WTC11 (cell line): ENCODE measurements around the gene MEN1.

Experiments
- JAZF1 ChIP-seq: fragments of 250-450 bp; sonication (Bioruptor Pico); IDR thresholded peaks from 2 replicates; pipeline ENCODE4 v1.9.0; 2021; ENCODE audit warnings: moderate library complexity, mild to moderate bottlenecking, inconsistent platforms
- MXD4 ChIP-seq: fragments of 250-450 bp; sonication (Bioruptor Pico); IDR thresholded peaks from 2 replicates; pipeline ENCODE4 v1.8.0; 2021; ENCODE audit warnings: mild to moderate bottlenecking, moderate library complexity, borderline replicate concordance
- TF ChIP-seq, protein P1 (sequence below): fragments of 200-600 bp; IDR thresholded peaks from 2 replicates; pipeline ENCODE4 v1.8.0; 2022; ENCODE audit warnings: antibody characterized with exemption

DNA sequence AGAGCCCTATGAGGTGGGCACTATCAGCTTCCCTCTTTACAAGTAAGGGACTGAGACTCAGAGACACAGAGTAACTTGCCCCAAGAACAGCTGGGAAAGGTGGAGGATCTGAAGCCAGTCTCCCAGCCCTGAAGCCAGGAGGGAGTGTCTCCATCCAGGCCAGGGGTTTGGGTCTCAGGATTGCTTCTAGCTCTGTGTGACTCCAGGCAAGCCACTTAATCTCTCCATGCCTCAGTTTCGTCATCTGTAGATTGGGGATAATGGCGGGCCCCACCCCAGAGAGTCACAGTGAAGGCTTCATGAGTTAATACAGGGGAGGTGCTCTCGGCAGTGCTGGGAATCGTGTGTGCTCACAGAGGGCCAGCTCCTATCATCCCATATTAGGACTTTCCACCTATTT lies 17.9 kb downstream of the MEN1 start:
- TF ChIP-seq, protein P1, sequence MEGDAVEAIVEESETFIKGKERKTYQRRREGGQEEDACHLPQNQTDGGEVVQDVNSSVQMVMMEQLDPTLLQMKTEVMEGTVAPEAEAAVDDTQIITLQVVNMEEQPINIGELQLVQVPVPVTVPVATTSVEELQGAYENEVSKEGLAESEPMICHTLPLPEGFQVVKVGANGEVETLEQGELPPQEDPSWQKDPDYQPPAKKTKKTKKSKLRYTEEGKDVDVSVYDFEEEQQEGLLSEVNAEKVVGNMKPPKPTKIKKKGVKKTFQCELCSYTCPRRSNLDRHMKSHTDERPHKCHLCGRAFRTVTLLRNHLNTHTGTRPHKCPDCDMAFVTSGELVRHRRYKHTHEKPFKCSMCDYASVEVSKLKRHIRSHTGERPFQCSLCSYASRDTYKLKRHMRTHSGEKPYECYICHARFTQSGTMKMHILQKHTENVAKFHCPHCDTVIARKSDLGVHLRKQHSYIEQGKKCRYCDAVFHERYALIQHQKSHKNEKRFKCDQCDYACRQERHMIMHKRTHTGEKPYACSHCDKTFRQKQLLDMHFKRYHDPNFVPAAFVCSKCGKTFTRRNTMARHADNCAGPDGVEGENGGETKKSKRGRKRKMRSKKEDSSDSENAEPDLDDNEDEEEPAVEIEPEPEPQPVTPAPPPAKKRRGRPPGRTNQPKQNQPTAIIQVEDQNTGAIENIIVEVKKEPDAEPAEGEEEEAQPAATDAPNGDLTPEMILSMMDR: no peak
- TF ChIP-seq MXD4 (CRISPR knock-in tag) (no peak), JAZF1 (CRISPR knock-in tag) (no peak)
